PC-3 (cell line): ENCODE measurements around the gene YY1.

Experiments used
- EZH2phosphoT487 ChIP-seq: fragments of 300-600 bp; sonication (generic); IDR thresholded peaks from 2 replicates; pipeline ENCODE4 v1.6.1; 2018; ENCODE audit warnings: mild to moderate bottlenecking, antibody characterized with exemption, low read length, borderline replicate concordance
- TF ChIP-seq, protein P1 (sequence below): fragments of 300-600 bp; sonication (generic); conservative IDR thresholded peaks from 2 replicates; pipeline ENCODE4 v1.5.1; 2017; ENCODE audit warnings: antibody characterized with exemption, low read depth, mild to moderate bottlenecking, low read length

GRCh38 chr14:100263141-100263540 is 24.2 kb downstream of the YY1 start:
- TF ChIP-seq, protein P1, sequence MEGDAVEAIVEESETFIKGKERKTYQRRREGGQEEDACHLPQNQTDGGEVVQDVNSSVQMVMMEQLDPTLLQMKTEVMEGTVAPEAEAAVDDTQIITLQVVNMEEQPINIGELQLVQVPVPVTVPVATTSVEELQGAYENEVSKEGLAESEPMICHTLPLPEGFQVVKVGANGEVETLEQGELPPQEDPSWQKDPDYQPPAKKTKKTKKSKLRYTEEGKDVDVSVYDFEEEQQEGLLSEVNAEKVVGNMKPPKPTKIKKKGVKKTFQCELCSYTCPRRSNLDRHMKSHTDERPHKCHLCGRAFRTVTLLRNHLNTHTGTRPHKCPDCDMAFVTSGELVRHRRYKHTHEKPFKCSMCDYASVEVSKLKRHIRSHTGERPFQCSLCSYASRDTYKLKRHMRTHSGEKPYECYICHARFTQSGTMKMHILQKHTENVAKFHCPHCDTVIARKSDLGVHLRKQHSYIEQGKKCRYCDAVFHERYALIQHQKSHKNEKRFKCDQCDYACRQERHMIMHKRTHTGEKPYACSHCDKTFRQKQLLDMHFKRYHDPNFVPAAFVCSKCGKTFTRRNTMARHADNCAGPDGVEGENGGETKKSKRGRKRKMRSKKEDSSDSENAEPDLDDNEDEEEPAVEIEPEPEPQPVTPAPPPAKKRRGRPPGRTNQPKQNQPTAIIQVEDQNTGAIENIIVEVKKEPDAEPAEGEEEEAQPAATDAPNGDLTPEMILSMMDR: no peak
- TF ChIP-seq EZH2phosphoT487: no peak
